Thoracic aorta (tissue), 2 donors: ENCODE results near the gene CYB5R4. TPM values are rescaled to one million over a fixed set of nuclear protein-coding genes. Genes with fewer than 3 reads are reported as not detected.

ENCODE experiments used
- ATAC-seq: fragments of 150-250 bp; one replicate; pipeline ENCODE4 v1.8.0; 2017; ENCODE audit warnings: low read depth; ENCODE audit not compliant: insufficient number of reproducible peaks, low FRiP score
- DNase-seq: peaks from one replicate; pipeline ENCODE4 v3.0.0-alpha.2; 2020; ENCODE audit warnings: low spot score
- H3K27ac ChIP-seq, 2 donors: fragments of 200-600 bp; sonication (generic); 1 replicate in 1 of 2; 2 replicates in 1 of 2; pipeline ENCODE4 v1.5.1; 2016; ENCODE audit warnings: mild to moderate bottlenecking in 2 of 2, moderate library complexity in 2 of 2
- H3K27me3 ChIP-seq: fragments of 200-600 bp; sonication (generic); replicated peaks from 2 replicates; pipeline ENCODE4 v1.6.0; 2016; ENCODE audit warnings: mild to moderate bottlenecking; ENCODE audit not compliant: insufficient read depth
- H3K36me3 ChIP-seq: fragments of 200-600 bp; sonication (generic); one replicate; pipeline ENCODE4 v1.5.1; 2016
- H3K4me1 ChIP-seq, 2 donors: fragments of 200-600 bp; sonication (generic); 1 replicate in 1 of 2; 2 replicates in 1 of 2; pipeline versions ENCODE4 v1.5.1 to v1.6.0; 2016; ENCODE audit warnings: low read depth in 2 of 2, mild to moderate bottlenecking in 1 of 2; ENCODE audit not compliant: control insufficient read depth in 1 of 2
- H3K4me3 ChIP-seq: fragments of 200-600 bp; sonication (generic); 2 replicates; pipeline ENCODE4 v1.5.1; 2016; ENCODE audit warnings: mild to moderate bottlenecking
- H3K9me3 ChIP-seq: fragments of 200-600 bp; sonication (generic); 2 replicates; pipeline ENCODE4 v1.5.1; 2016
- total RNA-seq, 2 donors: library from RNA; depleted of rRNA; stranded (reverse); fragments of >200 nt; gene quantifications; one replicate each; pipeline versions ENCODE4 v1.1.0 to v1.2.3, GENCODE V29; 2016
- TF ChIP-seq, protein P1 (sequence below): fragments of 200-600 bp; sonication (generic); IDR thresholded peaks from one replicate; pipeline ENCODE4 v1.5.1; 2019; ENCODE audit warnings: antibody characterized with exemption

Gene CYB5R4
- total RNA-seq, 2 donors from 2014 or later = 9.1 to 16.2 TPM

- H3K36me3 ChIP-seq = no peaks in the 10 kb centered on the region
- peak overlapping the region; percentile 72 to 90 for H3K27ac ChIP-seq
- DNase-seq (no peak), ATAC-seq (no peak)
- H3K4me3 ChIP-seq = peak overlapping the region; percentile 29
- H3K4me1 ChIP-seq = peaks cover 35 to 41% of the 10 kb centered on the region in 2 donors
- H3K27me3 ChIP-seq = no peaks in the 10 kb centered on the region
- H3K9me3 ChIP-seq = no peaks in the 10 kb centered on the region
- TF ChIP-seq, protein P1, sequence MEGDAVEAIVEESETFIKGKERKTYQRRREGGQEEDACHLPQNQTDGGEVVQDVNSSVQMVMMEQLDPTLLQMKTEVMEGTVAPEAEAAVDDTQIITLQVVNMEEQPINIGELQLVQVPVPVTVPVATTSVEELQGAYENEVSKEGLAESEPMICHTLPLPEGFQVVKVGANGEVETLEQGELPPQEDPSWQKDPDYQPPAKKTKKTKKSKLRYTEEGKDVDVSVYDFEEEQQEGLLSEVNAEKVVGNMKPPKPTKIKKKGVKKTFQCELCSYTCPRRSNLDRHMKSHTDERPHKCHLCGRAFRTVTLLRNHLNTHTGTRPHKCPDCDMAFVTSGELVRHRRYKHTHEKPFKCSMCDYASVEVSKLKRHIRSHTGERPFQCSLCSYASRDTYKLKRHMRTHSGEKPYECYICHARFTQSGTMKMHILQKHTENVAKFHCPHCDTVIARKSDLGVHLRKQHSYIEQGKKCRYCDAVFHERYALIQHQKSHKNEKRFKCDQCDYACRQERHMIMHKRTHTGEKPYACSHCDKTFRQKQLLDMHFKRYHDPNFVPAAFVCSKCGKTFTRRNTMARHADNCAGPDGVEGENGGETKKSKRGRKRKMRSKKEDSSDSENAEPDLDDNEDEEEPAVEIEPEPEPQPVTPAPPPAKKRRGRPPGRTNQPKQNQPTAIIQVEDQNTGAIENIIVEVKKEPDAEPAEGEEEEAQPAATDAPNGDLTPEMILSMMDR = no peak
These were observed 118.8 kb downstream of the CYB5R4 start for GRCh38 chr6:83978324-83978734.

- ATAC-seq = no peak
- H3K36me3 ChIP-seq = no peaks in the 10 kb centered on the region
- peak overlapping the region; percentile 72 to 90 for H3K27ac ChIP-seq
- H3K4me1 ChIP-seq = peaks cover 39 to 47% of the 10 kb centered on the region in 2 donors
- H3K9me3 ChIP-seq = no peaks in the 10 kb centered on the region
- TF ChIP-seq, protein P1 = no peak
- no peak overlapping the region for H3K4me3 ChIP-seq
- DNase-seq = no peak
- H3K27me3 ChIP-seq = no peaks in the 10 kb centered on the region
These were observed 119.5 kb downstream of the CYB5R4 start for GRCh38 chr6:83978997-83979396.

DNA sequence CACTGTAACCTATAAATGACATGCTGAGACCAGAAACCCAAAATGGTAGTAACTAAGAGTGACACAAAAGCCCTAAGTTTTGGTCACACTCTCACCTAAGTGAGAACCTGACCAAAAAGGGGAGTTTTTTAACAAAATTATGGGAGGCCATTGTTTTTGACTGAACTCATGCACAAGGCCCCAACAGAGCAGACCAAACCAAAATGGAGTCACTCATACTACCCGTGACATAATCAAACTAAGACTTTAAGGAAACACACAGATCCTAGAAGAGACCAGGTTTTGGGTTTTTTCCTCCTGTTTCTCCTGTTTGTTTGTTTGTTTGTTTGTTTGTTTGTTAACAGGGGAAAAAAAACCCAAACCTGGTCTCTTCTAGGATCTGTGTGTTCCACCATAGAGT lies 124.9 kb downstream of the CYB5R4 start:
- peak overlapping the region; percentile 87 to 90 for H3K27ac ChIP-seq
- no peaks in the 10 kb centered on the region for H3K9me3 ChIP-seq
- H3K4me1 ChIP-seq = peaks cover 32 to 59% of the 10 kb centered on the region in 2 donors
- DNase-seq = no peak
- no peaks in the 10 kb centered on the region for H3K27me3 ChIP-seq
- H3K4me3 ChIP-seq = no peak overlapping the region
- TF ChIP-seq, protein P1 = no peak
- no peaks in the 10 kb centered on the region for H3K36me3 ChIP-seq
- no peak for ATAC-seq

DNA sequence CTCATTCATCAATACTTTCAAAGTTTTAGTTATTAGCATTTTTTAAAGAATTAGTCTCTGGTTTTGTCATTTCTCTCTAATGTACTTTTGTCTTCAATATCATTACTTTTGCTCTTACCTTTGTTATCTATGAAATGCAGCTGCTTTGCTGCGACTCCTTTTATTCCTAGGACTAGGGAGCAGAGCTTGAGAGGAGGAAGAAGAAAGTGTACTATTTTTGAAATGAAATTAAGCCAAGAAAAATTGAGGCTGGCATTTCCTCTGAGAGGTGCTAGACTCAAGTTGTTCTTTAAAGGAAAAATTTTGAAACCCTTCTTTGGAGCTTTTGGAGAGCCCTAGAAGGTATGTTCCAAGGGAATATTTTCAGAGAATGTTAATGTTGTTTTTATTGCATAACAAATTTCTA lies 125.8 kb downstream of the CYB5R4 start:
- Histone ChIP-seq H3K9me3 (no peaks in the 10 kb centered on the region), H3K4me3 (peak overlapping the region; percentile 36), H3K27me3 (no peaks in the 10 kb centered on the region), H3K36me3 (no peaks in the 10 kb centered on the region), H3K27ac (peak overlapping the region; percentile 87 to 90), H3K4me1 (peaks cover 32 to 62% of the 10 kb centered on the region in 2 donors)
- TF ChIP-seq, protein P1 = no peak
- DNase-seq (no peak), ATAC-seq (peak; percentile 66)

DNA sequence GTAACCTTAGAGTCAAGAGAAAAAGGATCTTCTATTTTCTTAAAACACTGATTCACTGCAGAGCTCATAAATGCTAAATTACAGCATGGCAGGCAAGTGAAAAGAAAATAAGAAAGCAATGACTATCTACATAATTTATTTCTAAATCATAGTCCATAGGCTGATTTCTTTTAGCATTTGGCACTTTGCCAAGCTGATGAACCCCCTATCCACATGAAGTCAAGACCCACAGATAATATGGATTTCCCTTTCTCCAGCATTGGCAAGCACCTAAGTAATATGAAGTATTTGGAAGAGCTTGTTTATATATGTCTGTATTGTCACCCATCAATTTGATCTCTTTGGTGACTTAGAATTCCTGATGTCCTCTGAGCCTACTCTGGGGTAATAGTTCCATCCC lies 126.2 kb downstream of the CYB5R4 start:
- peak overlapping the region; percentile 43 to 90 for H3K27ac ChIP-seq
- no peaks in the 10 kb centered on the region for H3K9me3 ChIP-seq
- H3K4me1 ChIP-seq = peaks cover 34 to 66% of the 10 kb centered on the region in 2 donors
- no peak overlapping the region for H3K4me3 ChIP-seq
- H3K36me3 ChIP-seq = no peaks in the 10 kb centered on the region
- no peak for DNase-seq
- TF ChIP-seq, protein P1 = no peak
- H3K27me3 ChIP-seq = no peaks in the 10 kb centered on the region
- ATAC-seq = no peak
